Endothelial cell of umbilical vein (primary cell): Measurements from ENCODE around the gene CCL4. TPM values are rescaled to one million over a fixed set of nuclear protein-coding genes. Genes with fewer than 3 reads are reported as not detected.

Experiments
- BruUV-seq: library from RNA; stranded (reverse); fragments of 400-500 nt; replicated peaks from 2 replicates; lab custom pipeline; 2021; lab: Mats Ljungman, UMichigan
- CTCF ChIA-PET: fragments of 300-600, 350-600 bp; sonication (Branson Sonifier 250); formaldehyde crosslinking; loops from one replicate; lab custom pipeline; 2021; ENCODE audit warnings: antibody characterized with exemption, inconsistent platforms; lab: Charles Lee
- POLR2A ChIA-PET: fragments of 300-600, 350-600 bp; sonication (Branson Sonifier 250); formaldehyde crosslinking; loops from one replicate; lab custom pipeline; 2021; ENCODE audit warnings: antibody characterized with exemption, inconsistent platforms; lab: Charles Lee
- DNase-seq: peaks from one replicate; pipeline ENCODE4 v3.0.0-alpha.2; 2011; ENCODE audit warnings: low read depth, low spot score
- FAIRE-seq: peaks from 2 replicates; lab custom pipeline; 2011; peaks lifted over from hg19 to GRCh38; lab: Jason Lieb, UNC
- H2AFZ ChIP-seq: 2 replicates; pipeline ENCODE4 v1.6.0; 2012; ENCODE audit warnings: low read depth, low read length, control low read depth, inconsistent platforms
- H3K27ac ChIP-seq: 2 replicates; pipeline ENCODE4 v1.5.1; 2011; ENCODE audit warnings: low read depth, mild to moderate bottlenecking, control low read depth, low read length, moderate library complexity; ENCODE audit not compliant: insufficient read depth
- H3K27me3 ChIP-seq, 2 experiments: 2 replicates each; pipeline versions ENCODE4 v1.6.0 to v1.6.1; 2011; ENCODE audit warnings: low read length in 2 of 2, mixed read lengths in 1 of 2; ENCODE audit not compliant: control insufficient read depth in 2 of 2, insufficient read depth in 2 of 2
- H3K36me3 ChIP-seq, 2 experiments: 2 replicates in 1 of 2; 3 replicates in 1 of 2; pipeline ENCODE4 v1.5.1; 2011; ENCODE audit warnings: low read length in 2 of 2, mild to moderate bottlenecking in 1 of 2, moderate library complexity in 1 of 2; ENCODE audit not compliant: control insufficient read depth in 2 of 2, insufficient read depth in 2 of 2; ENCODE audit errors: extremely low read depth in 1 of 2
- H3K4me1 ChIP-seq: 3 replicates; pipeline ENCODE4 v1.5.1; 2011; ENCODE audit warnings: mild to moderate bottlenecking, low read length; ENCODE audit not compliant: control insufficient read depth, insufficient read depth; ENCODE audit errors: extremely low read depth
- H3K4me2 ChIP-seq: 2 replicates; pipeline ENCODE4 v1.6.1; 2011; ENCODE audit warnings: low read length, control low read depth, mixed read lengths; ENCODE audit not compliant: insufficient read depth
- H3K4me3 ChIP-seq, 3 experiments: fragments of 200-600 bp in 1 of 3; sonication (generic), shearing (Covaris generic) in 1 of 3; replicated peaks in 1 of 3; 2 replicates each; pipeline ENCODE4 v1.5.1; 2011 to 2016; ENCODE audit warnings: control low read depth in 3 of 3, low read length in 3 of 3, mild to moderate bottlenecking in 2 of 3, inconsistent platforms in 1 of 3, low read depth in 1 of 3, moderate library complexity in 1 of 3; ENCODE audit not compliant: insufficient read depth in 1 of 3
- H3K79me2 ChIP-seq: 2 replicates; pipeline ENCODE4 v1.6.0; 2012; ENCODE audit warnings: low read length, inconsistent platforms; ENCODE audit not compliant: control insufficient read depth, insufficient read depth
- H3K9ac ChIP-seq: replicated peaks from 2 replicates; pipeline ENCODE3; 2011; ENCODE audit warnings: low read length, control low read depth; ENCODE audit not compliant: insufficient read depth; ENCODE audit errors: extremely low read depth
- H3K9me1 ChIP-seq: replicated peaks from 3 replicates; pipeline ENCODE4 v1.6.0; 2011; ENCODE audit warnings: mild to moderate bottlenecking, low read length; ENCODE audit not compliant: control insufficient read depth, insufficient read depth; ENCODE audit errors: extremely low read depth
- H3K9me3 ChIP-seq: replicated peaks from 2 replicates; pipeline ENCODE4 v1.5.1; 2012; ENCODE audit warnings: low read length, inconsistent platforms; ENCODE audit not compliant: control insufficient read depth, insufficient read depth
- H4K20me1 ChIP-seq: replicated peaks from 2 replicates; pipeline ENCODE3; 2011; ENCODE audit warnings: mild to moderate bottlenecking, low read length; ENCODE audit not compliant: control insufficient read depth, insufficient read depth; ENCODE audit errors: extremely low read depth
- EZH2 ChIP-seq: IDR thresholded peaks from 2 replicates; pipeline ENCODE4 v1.6.1; 2012; ENCODE audit warnings: borderline replicate concordance, low read depth, mild to moderate bottlenecking, moderate library complexity, low read length, inconsistent platforms; ENCODE audit not compliant: severe bottlenecking
- FOS ChIP-seq: IDR thresholded peaks from 2 replicates; pipeline ENCODE4 v1.6.1; 2011; ENCODE audit warnings: mild to moderate bottlenecking, low read length, moderate library complexity, borderline replicate concordance; ENCODE audit not compliant: insufficient read depth
- GATA2 ChIP-seq: IDR thresholded peaks from 2 replicates; pipeline ENCODE4 v1.7.0; 2011; ENCODE audit warnings: low read depth, mild to moderate bottlenecking, moderate library complexity, mixed read lengths, low read length; ENCODE audit not compliant: insufficient read length, insufficient read depth
- JUN ChIP-seq: IDR thresholded peaks from 2 replicates; pipeline ENCODE4 v1.6.1; 2011; ENCODE audit warnings: borderline replicate concordance, low read depth; ENCODE audit not compliant: insufficient read length, insufficient read depth
- MYC ChIP-seq: IDR thresholded peaks from one replicate; pipeline ENCODE4 v1.6.1; 2011; ENCODE audit warnings: mild to moderate bottlenecking, low read depth, low read length
- POLR2A ChIP-seq: IDR thresholded peaks from 2 replicates; pipeline ENCODE4 v1.6.1; 2012; ENCODE audit warnings: low read depth, mild to moderate bottlenecking, control low read depth, low read length
- POLR2AphosphoS5 ChIP-seq: IDR thresholded peaks from 2 replicates; pipeline ENCODE4 v1.6.1; 2012; ENCODE audit warnings: low read depth, mild to moderate bottlenecking, control low read depth, low read length, moderate library complexity; ENCODE audit not compliant: insufficient read depth
- dilution Hi-C: fragments of 300-500 bp; cut with MboI; formaldehyde crosslinking; loops from one replicate; pipeline ENCODE4 v1.15.0; 2019; ENCODE audit warnings: low sequenced_read_pairs; ENCODE audit not compliant: extremely low pct_ligation_motif_present
- intact Hi-C: fragments of 100-400 bp; cut with micrococcal nuclease; formaldehyde crosslinking; loops from one replicate; pipeline ENCODE4 v1.10.0; 2022
- polyA plus RNA-seq, 4 experiments: library from polyadenylated mRNA; depleted of rRNA in 3 of 4; stranded (reverse) in 3 of 4; unstranded in 1 of 4; fragments of >200 nt; gene quantifications; 2 replicates each; pipeline versions ENCODE4 v1.2.1 to v1.2.3, GENCODE V29; 2011 to 2012; ENCODE audit warnings: missing spikeins in 1 of 4
- total RNA-seq: library from RNA; stranded (reverse); gene quantifications from 2 replicates; pipeline ENCODE4 v1.2.3, GENCODE V29; 2021
- TF ChIP-seq, protein P1 (sequence below): IDR thresholded peaks from 2 replicates; pipeline ENCODE4 v1.6.1; 2011; ENCODE audit not compliant: insufficient read depth, insufficient read length
- TF ChIP-seq, protein P2 (sequence below), 2 donors: IDR thresholded peaks; 1 replicate in 1 of 2; 2 replicates in 1 of 2; pipeline ENCODE4 v1.5.1; 2011; ENCODE audit warnings: low read length in 2 of 2, mild to moderate bottlenecking in 2 of 2, moderate library complexity in 2 of 2, control low read depth in 1 of 2, inconsistent platforms in 1 of 2, low read depth in 1 of 2; ENCODE audit not compliant: insufficient read depth in 1 of 2; ENCODE audit errors: extremely low read depth in 1 of 2

Gene CCL4
- total and polyA plus RNA-seq, 2 donors (not counting 3 experiments of a cell fraction or from before 2014, with no cell fraction given): not detected

DNA sequence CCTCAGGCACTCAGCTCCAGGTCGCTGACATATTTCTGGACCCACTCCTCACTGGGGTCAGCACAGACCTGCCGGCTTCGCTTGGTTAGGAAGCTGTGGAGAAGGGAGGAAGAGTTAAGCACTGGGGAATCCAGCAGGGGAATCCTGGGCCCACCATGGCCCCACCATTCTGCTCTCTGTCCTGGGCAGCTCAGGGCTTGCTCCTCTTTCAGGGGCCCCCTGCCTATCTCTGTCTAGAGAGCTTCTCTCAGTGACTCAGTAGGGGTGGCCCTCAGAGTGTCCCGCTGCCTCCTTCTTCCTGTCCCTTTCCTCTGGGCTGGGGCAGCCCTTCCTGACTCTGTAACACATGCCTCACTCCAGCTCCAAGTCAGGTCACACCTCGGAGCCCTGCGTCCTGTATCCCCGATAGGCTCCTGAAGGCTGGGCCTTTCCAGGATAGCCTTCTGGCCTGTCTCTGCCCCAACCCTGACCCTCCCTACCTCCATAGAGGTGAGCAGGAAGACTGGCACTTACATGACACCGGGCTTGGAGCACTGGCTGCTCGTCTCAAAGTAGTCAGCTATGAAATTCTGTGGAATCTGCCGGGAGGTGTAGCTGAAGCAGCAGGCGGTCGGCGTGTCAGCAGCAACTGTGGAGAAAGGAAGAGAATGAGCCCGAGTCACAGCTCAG, 14.8 kb upstream of the CCL4 start:
- no peak overlapping the region for H3K4me3 ChIP-seq
- dilution Hi-C loops: no loop called here
- FAIRE-seq: no peak
- intact Hi-C loops: no loop called here
- ChIA-PET POLR2A (no interaction called here), CTCF (interaction anchor here (1.0 kb wide), 1 partner anchor 16 kb away, joined by 6 read pairs; no protein-coding TSS in a partner anchor)
- DNase-seq: no peak
- BruUV-seq: no TSS peak
- H3K9me1 ChIP-seq: no peaks in the 10 kb centered on the region
- no peaks in the 10 kb centered on the region for H3K9me3 ChIP-seq
- H2AFZ ChIP-seq: no peak overlapping the region
- no peak overlapping the region for H3K4me2 ChIP-seq
- H3K27ac ChIP-seq: no peak overlapping the region
- H3K27me3 ChIP-seq: peaks cover 8 to 9% of the 10 kb centered on the region in 2 experiments
- TF ChIP-seq POLR2AphosphoS5 (no peak), GATA2 (no peak), POLR2A (no peak), MYC (no peak), JUN (no peak), EZH2 (no peak), FOS (no peak)
- TF ChIP-seq, protein P1, sequence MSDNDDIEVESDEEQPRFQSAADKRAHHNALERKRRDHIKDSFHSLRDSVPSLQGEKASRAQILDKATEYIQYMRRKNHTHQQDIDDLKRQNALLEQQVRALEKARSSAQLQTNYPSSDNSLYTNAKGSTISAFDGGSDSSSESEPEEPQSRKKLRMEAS: no peak
- TF ChIP-seq, protein P2, sequence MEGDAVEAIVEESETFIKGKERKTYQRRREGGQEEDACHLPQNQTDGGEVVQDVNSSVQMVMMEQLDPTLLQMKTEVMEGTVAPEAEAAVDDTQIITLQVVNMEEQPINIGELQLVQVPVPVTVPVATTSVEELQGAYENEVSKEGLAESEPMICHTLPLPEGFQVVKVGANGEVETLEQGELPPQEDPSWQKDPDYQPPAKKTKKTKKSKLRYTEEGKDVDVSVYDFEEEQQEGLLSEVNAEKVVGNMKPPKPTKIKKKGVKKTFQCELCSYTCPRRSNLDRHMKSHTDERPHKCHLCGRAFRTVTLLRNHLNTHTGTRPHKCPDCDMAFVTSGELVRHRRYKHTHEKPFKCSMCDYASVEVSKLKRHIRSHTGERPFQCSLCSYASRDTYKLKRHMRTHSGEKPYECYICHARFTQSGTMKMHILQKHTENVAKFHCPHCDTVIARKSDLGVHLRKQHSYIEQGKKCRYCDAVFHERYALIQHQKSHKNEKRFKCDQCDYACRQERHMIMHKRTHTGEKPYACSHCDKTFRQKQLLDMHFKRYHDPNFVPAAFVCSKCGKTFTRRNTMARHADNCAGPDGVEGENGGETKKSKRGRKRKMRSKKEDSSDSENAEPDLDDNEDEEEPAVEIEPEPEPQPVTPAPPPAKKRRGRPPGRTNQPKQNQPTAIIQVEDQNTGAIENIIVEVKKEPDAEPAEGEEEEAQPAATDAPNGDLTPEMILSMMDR (IDR thresholded peaks at IDR 0.05; ENCODE audit: extremely low read depth in 1 of 2, insufficient read depth in 1 of 2, low read depth in 1 of 2, low read length in 2 of 2): no peak
- H3K79me2 ChIP-seq: no peaks in the 10 kb centered on the region
- no peaks in the 10 kb centered on the region for H4K20me1 ChIP-seq
- H3K4me1 ChIP-seq: no peaks in the 10 kb centered on the region
- H3K9ac ChIP-seq: no peak overlapping the region
- H3K36me3 ChIP-seq: no peaks in the 10 kb centered on the region
